GM19099 (cell line): ENCODE measurements around the gene TEX26.

Experiments used
- POLR2A ChIP-seq: IDR thresholded peaks from 3 replicates; pipeline ENCODE4 v1.6.1; 2011; ENCODE audit warnings: low read depth; ENCODE audit not compliant: insufficient read length; ENCODE audit errors: extremely low read depth

Gene TEX26

GRCh38 chr13:30910676-30911075 lies 21.8 kb upstream of the TEX26 start:
- no peak for TF ChIP-seq POLR2A

DNA sequence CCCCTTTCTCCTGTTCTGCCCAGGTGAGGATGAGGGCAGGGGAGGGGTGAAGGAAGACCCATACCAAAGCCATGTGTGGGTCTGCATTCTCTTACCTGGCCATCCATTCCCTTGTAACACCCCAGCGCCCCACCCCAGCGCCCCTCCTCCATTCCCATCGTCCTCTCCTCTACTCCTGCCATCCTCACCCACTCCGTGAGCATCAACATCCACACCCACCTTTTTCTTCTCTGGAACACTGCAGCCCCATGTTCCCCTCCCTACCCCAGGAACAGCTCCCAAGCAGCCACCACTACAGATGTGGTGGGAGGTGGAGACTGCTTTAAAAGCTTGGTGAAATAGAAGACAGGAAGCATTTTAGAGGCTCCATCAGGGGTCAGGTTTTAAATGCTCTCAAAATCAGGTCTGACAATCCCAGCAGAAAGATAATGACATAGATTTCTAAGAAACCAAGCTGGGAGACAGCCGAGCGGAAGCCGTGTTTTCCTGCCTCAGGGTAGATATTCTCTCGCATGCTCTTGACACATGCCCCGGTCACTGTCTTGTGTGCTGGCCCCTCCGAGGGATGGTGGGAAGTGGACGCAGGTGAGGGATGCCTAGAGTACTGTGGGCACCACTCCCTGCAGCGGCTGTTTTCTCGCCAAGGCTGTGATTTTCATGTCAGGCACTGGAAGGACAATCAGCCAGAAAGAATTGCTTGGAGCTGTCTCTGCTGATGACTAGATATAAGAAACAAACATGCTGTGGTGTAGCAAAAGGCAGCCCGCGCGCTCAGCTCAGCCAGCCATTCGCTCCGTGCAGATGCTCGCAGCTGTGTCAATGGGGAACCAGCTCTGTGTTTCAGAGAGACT lies 16.5 kb upstream of the TEX26 start:
- no peak for TF ChIP-seq POLR2A

DNA sequence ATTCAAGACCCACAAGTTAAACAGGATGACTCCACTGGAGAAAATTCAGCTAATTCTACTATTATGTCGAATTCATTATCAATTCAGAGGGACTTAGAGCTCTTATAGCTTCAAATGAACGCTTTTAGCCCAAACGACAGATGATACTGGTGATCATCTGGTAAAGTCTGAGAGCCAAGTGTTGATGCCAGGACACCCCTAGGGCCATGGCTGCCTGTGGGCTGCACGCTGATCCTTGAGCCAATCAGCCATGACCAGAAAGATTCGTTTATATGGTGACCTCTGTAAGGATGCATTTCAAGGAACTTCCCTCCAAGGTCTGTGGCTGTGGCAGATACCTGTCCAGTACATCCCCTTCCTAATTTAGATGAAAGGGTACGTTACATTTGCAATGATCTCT lies 15.5 kb upstream of the TEX26 start:
- TF ChIP-seq POLR2A: no peak

- no peak for TF ChIP-seq POLR2A
These were observed 13.6 kb upstream of the TEX26 start for GRCh38 chr13:30918662-30919405.

DNA sequence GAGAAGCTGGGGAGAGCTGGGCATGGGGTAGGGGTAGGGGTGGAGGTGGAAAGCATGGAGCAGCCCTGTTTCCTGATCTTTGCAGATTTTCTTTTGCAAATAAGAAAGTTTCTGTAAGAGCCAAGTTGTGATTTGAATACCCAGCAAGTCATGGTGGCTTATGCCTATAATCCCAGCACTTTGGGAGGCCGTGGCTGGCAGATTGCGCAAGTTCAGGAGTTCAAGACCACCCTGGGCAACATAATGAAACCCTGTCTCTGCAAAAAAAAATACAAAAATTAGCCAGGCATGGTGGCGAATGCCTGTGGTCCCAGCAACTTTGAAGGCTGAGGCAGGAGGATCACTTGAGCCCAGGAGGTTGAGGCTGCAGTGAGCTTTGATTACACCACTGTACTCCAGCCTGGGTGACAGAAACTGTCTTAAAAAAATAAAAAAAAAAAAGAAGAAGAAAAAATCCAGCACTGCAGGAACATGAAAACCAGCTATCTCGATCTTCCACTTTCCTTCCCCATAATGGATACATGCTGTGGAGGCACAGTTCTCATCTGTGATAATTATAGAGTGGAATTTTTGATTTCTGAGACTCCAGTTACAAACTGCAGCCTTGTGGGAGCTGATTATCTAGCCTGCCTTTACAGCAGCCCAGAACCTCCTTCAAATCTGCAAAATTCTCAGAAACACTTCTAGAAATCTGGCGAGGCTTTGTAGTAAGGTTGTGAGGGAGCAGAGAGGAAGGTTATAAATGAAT lies 12.1 kb upstream of the TEX26 start:
- TF ChIP-seq POLR2A: no peak

GRCh38 chr13:30923418-30923817 lies 9.0 kb upstream of the TEX26 start:
- TF ChIP-seq POLR2A: no peak

DNA sequence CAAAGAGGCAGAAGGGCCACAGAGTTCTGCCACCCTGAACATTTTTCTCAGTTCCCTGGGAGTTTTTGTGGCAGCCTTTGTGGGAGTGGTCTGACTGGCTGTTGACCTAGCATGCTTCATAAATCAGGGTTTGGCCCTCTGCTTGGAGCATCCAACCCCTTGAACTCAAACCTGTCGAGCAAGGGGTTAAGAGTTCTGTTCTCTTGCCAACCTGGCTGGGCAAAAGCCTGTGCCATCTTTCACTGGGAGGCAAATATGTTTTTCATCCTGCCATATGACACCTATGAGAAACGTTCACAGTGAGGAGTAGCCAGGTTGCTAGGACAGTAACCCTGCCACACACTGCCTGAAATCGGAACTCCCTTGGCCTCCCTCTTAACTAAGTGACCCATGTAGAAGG lies 7.7 kb upstream of the TEX26 start:
- no peak for TF ChIP-seq POLR2A

DNA sequence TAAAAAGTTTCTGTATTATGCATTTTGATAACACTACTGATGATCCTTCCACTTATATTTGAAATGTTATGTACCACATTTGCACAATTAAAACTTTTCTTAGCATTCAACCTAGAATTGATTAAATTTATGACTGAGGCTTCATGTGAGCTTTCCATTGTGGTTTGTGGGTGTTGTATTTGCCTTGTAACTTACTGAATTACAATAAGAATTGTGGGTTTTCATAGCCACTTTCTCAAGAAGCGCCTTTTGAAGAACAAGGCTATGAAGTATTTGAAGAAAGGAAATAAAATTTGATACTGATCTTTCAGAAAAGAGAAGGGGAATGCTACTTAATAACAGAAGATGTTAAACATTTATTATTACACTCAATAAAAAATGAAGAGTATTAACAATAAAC lies 7.0 kb upstream of the TEX26 start:
- no peak for TF ChIP-seq POLR2A

DNA sequence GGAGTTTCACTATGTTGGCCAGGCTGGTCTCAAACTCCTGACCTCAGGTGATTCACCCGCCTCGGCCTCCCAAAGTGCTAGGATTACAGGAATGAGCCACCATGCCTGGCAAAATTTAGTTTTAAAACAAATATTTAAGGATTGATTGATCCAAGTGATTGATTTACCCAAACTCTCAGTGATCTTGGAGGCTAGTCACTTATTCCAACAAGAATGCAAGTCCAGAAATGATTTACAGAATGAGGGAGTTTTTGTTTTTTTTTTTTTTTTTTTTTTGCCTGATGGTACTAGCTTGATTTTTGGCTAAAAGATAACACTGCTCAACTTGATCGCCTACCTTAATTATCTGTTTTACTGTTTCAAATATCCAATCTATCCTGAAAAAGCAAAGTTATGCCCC lies 5.7 kb upstream of the TEX26 start:
- TF ChIP-seq POLR2A: no peak

- TF ChIP-seq POLR2A: no peak
These were observed 4.9 kb upstream of the TEX26 start for GRCh38 chr13:30927595-30927994.

DNA sequence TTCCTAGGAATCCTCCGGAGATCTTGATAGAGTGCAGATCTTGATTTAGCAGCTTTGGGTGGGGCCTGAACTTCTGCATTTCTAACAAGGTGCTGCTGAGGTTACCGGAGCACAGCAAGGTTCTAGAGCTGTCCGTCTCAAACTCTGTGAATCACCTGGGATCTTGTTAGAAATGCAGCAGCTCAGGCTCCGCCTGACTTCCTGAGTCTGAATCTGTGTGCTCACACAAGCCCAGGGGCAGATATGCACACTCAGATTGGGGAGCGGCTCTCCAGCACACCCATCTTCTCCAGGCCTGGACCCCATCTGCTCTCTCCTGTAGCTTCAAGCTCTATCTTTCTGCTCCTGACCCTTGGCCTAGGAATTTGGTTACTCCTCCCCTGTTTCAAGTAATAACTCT lies 3.5 kb upstream of the TEX26 start:
- TF ChIP-seq POLR2A: no peak

GRCh38 chr13:30933354-30933670 lies 856 bp downstream of the TEX26 start:
- no peak for TF ChIP-seq POLR2A

- no peak for TF ChIP-seq POLR2A
These were observed 1.9 kb downstream of the TEX26 start for GRCh38 chr13:30934381-30934780.

DNA sequence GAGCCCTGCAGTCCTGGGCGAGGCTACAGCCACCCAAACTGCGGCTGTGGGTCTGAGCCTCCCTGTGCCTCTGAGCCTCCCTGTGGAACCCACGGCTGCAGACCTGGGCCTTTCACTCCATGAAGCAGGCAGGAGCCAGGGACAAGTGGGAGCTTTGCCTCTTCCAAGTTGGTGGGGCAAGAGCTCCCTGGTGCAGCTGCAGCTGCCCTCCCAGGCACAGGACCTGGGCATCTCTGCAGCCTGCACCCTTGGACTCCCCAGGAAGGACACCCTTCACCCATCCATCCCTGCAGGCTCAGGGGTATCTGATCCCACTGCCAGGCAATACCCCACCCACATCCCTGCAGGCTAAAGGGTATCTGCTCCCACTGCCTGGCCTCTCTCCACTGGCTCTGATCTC lies 2.3 kb downstream of the TEX26 start:
- TF ChIP-seq POLR2A: no peak

DNA sequence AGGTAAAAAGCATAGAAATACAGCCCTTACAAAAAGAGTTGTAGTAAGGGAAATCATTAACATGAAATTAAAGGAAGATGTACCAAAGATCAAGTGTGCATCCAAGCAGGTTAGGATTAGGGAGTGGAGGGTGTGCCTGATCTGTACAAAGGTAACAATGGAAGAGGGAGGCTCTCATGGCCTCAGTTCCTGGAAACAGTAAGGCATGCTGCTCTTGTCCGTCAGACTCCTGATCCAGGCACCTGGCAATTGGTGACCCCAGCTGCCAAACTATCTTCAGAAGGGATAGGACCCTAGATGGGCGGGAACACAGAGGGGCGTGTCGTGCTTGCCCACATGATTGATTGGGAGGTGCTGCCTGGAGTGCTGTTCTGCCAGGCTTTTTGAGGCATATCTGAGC lies 4.5 kb downstream of the TEX26 start:
- TF ChIP-seq POLR2A: no peak

DNA sequence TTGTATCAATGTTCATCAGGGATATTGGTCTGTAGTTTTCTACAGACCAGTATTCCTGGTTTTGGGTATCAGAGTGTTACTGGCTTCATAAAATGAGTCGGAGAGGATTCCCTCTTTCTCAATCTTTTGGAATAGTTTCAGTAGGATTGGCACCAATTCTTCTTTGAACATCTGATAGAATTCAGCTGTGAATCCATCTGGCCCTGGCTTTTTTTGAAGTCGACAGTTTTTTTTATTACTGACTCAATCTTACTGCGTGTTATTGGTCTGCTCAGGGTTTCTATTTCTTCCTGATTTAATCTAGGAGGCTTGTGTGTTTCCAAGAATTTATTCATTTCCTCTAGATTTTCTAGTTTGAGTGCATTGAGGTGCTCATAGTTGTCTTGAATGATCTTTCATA lies 11.4 kb downstream of the TEX26 start:
- no peak for TF ChIP-seq POLR2A
